ENCODE measurements around the gene PNPLA5.

DNA sequence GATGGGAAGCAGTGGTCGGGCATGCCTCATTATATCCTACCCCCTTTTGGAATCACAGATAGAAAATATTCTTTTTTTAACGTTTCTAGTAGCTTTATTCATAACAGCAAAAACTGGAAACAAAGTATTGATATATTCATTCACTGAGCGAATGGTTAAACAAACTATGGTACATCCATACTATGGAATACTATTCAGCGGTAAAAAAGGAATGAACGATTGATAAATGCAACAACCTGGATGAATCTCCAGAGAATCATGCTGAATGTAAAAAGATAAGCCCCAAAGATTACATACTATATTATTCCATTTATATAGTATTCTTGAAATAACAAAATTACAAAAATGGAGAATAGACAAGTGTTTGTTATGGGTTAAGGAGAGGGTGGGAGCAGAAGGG, 22.0 kb downstream of the PNPLA5 start:
- TF ChIP-seq, protein P1, sequence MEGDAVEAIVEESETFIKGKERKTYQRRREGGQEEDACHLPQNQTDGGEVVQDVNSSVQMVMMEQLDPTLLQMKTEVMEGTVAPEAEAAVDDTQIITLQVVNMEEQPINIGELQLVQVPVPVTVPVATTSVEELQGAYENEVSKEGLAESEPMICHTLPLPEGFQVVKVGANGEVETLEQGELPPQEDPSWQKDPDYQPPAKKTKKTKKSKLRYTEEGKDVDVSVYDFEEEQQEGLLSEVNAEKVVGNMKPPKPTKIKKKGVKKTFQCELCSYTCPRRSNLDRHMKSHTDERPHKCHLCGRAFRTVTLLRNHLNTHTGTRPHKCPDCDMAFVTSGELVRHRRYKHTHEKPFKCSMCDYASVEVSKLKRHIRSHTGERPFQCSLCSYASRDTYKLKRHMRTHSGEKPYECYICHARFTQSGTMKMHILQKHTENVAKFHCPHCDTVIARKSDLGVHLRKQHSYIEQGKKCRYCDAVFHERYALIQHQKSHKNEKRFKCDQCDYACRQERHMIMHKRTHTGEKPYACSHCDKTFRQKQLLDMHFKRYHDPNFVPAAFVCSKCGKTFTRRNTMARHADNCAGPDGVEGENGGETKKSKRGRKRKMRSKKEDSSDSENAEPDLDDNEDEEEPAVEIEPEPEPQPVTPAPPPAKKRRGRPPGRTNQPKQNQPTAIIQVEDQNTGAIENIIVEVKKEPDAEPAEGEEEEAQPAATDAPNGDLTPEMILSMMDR (IDR thresholded peaks at IDR 0.05) = no peak
- TF ChIP-seq NPAS2 (CRISPR knock-in tag; IDR thresholded peaks at IDR 0.05; ENCODE audit: borderline replicate concordance) = no peak
- no peak for TF ChIP-seq MYC (IDR thresholded peaks at IDR 0.05; ENCODE audit: borderline replicate concordance, low read length)
- TF ChIP-seq POLR2AphosphoS2 (conservative IDR thresholded peaks at IDR 0.05; ENCODE audit: low read length) = no peak
- TF ChIP-seq MAFK (IDR thresholded peaks at IDR 0.05; ENCODE audit: partially characterized antibody) = no peak
- TF ChIP-seq BHLHE40 (IDR thresholded peaks at IDR 0.05; ENCODE audit: low read depth, low read length) = no peak
- no peak for TF ChIP-seq EHMT2 (IDR thresholded peaks at IDR 0.05; ENCODE audit: low read depth)
- no peak for TF ChIP-seq RAD21 (conservative IDR thresholded peaks at IDR 0.05 in 1 of 2, IDR thresholded peaks at IDR 0.05 in 1 of 2)

Data from A549 (cell line).